HepG2 (cell line): Measurements from ENCODE around the gene DNAJA3. TPM values are rescaled to one million over a fixed set of nuclear protein-coding genes. Genes with fewer than 3 reads are reported as not detected.

ENCODE experiments used
- CCAR2 ChIP-seq: fragments of 200-400 bp; formaldehyde crosslinking; optimal IDR thresholded peaks from 2 replicates; pipeline ENCODE3; 2018; ENCODE audit warnings: low read depth, mild to moderate bottlenecking, low read length, moderate library complexity
- ERF ChIP-seq: IDR thresholded peaks from 2 replicates; pipeline ENCODE4 v1.6.1; 2018; ENCODE audit warnings: missing biosample characterization, missing genetic modification reagents
- ETV5 ChIP-seq: IDR thresholded peaks from 2 replicates; pipeline ENCODE4 v1.6.1; 2018; ENCODE audit warnings: missing biosample characterization, missing genetic modification reagents, inconsistent platforms, borderline replicate concordance
- NFKB2 ChIP-seq: sonication (generic); formaldehyde crosslinking; IDR thresholded peaks from 2 replicates; pipeline ENCODE4 v1.4.0; 2020; ENCODE audit warnings: missing genetic modification reagents, borderline replicate concordance
- PBX3 ChIP-seq: sonication (generic); formaldehyde crosslinking; IDR thresholded peaks from 2 replicates; pipeline ENCODE4 v1.8.1; 2023; ENCODE audit warnings: missing genetic modification reagents, inconsistent platforms, borderline replicate concordance
- PRDM10 ChIP-seq: sonication (generic); formaldehyde crosslinking; IDR thresholded peaks from 2 replicates; pipeline ENCODE4 v1.4.0; 2020; ENCODE audit warnings: low read depth, missing genetic modification reagents
- RFX5 ChIP-seq: IDR thresholded peaks from 2 replicates; pipeline ENCODE4 v1.6.1; 2011; ENCODE audit warnings: low read depth, low read length, improper control_type of control experiment
- SP1 ChIP-seq, 2 experiments: fragments of 450-650 bp in 1 of 2; sonication (generic) in 1 of 2; formaldehyde crosslinking in 1 of 2; IDR thresholded peaks; 2 replicates each; pipeline versions ENCODE4 v1.4.0 to v1.6.1; 2016 to 2020; ENCODE audit warnings: missing genetic modification reagents in 1 of 2
- ZFP82 ChIP-seq: sonication (generic); formaldehyde crosslinking; IDR thresholded peaks from 2 replicates; pipeline ENCODE4 v1.5.1; 2020; ENCODE audit warnings: mild to moderate bottlenecking, missing genetic modification reagents, borderline replicate concordance
- ZNF570 ChIP-seq: sonication (generic); formaldehyde crosslinking; IDR thresholded peaks from 2 replicates; pipeline ENCODE4 v1.4.0; 2020; ENCODE audit warnings: mild to moderate bottlenecking, missing genetic modification reagents, borderline replicate concordance
- ZNF652 ChIP-seq: IDR thresholded peaks from 2 replicates; pipeline ENCODE4 v1.6.1; 2016; ENCODE audit warnings: low read depth, borderline replicate concordance
- polyA plus RNA-seq, 8 experiments: library from polyadenylated mRNA; depleted of rRNA in 3 of 8; stranded (reverse) in 7 of 8; unstranded in 1 of 8; fragments of >200 nt; fragmentation: Illumina TruSeq in 4 of 8; extraction: Trizol in 4 of 8; gene quantifications; 2 replicates each; pipeline versions ENCODE4 v1.2.1 to v1.2.3, GENCODE V29; 2011 to 2016; ENCODE audit warnings: low read depth in 4 of 8, missing spikeins in 1 of 8, mixed read lengths in 1 of 8; ENCODE audit not compliant: insufficient read depth in 1 of 8
- total RNA-seq, 5 experiments: library from RNA; depleted of rRNA; stranded (reverse); fragments of >200 nt; fragmentation: Illumina TruSeq; extraction: Trizol; gene quantifications; 2 replicates each; pipeline ENCODE4 v1.2.3, GENCODE V29; 2016; ENCODE audit warnings: low read depth in 1 of 5
- TF ChIP-seq, protein P1 (sequence below): sonication (generic); formaldehyde crosslinking; IDR thresholded peaks from 2 replicates; pipeline ENCODE4 v1.5.0; 2020; ENCODE audit warnings: missing genetic modification reagents
- TF ChIP-seq, protein P2 (sequence below): sonication (generic); formaldehyde crosslinking; IDR thresholded peaks from 2 replicates; pipeline ENCODE4 v1.8.1; 2023; ENCODE audit warnings: mild to moderate bottlenecking, missing genetic modification reagents
- TF ChIP-seq, protein P3 (sequence below): sonication (generic); formaldehyde crosslinking; IDR thresholded peaks from 2 replicates; pipeline ENCODE4 v1.4.0; 2020; ENCODE audit warnings: missing genetic modification reagents, borderline replicate concordance

DNAJA3 gene
- total and polyA plus RNA-seq, 2 of the 13 experiments (the other 11 are each of a cell fraction or from before 2014, with no cell fraction given), result 77.0 to 83.3 TPM

- no peak for TF ChIP-seq SP1 (IDR thresholded peaks at IDR 0.05)
- TF ChIP-seq SP1 (CRISPR knock-in tag; IDR thresholded peaks at IDR 0.05), result peak; percentile 98
- TF ChIP-seq ZNF570 (CRISPR knock-in tag), result no peak; the same call in 1 of the 2 replicates
- TF ChIP-seq, protein P1, sequence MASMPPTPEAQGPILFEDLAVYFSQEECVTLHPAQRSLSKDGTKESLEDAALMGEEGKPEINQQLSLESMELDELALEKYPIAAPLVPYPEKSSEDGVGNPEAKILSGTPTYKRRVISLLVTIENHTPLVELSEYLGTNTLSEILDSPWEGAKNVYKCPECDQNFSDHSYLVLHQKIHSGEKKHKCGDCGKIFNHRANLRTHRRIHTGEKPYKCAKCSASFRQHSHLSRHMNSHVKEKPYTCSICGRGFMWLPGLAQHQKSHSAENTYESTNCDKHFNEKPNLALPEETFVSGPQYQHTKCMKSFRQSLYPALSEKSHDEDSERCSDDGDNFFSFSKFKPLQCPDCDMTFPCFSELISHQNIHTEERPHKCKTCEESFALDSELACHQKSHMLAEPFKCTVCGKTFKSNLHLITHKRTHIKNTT (CRISPR knock-in tag), result no peak
- TF ChIP-seq ERF (CRISPR knock-in tag), result peak; percentile 91
- no peak for TF ChIP-seq CCAR2
- no peak; the same call in 1 of the 2 replicates for TF ChIP-seq ZFP82 (CRISPR knock-in tag)
- TF ChIP-seq, protein P2, sequence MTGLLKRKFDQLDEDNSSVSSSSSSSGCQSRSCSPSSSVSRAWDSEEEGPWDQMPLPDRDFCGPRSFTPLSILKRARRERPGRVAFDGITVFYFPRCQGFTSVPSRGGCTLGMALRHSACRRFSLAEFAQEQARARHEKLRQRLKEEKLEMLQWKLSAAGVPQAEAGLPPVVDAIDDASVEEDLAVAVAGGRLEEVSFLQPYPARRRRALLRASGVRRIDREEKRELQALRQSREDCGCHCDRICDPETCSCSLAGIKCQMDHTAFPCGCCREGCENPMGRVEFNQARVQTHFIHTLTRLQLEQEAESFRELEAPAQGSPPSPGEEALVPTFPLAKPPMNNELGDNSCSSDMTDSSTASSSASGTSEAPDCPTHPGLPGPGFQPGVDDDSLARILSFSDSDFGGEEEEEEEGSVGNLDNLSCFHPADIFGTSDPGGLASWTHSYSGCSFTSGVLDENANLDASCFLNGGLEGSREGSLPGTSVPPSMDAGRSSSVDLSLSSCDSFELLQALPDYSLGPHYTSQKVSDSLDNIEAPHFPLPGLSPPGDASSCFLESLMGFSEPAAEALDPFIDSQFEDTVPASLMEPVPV, result peak; percentile 93
- no peak for TF ChIP-seq PBX3 (CRISPR knock-in tag)
- peak; percentile 90; the same call in 1 of the 2 replicates for TF ChIP-seq NFKB2 (CRISPR knock-in tag)
- peak; percentile 87 for TF ChIP-seq PRDM10 (CRISPR knock-in tag)
- TF ChIP-seq RFX5, result peak; percentile 34; the same call in 1 of the 2 replicates
- TF ChIP-seq, protein P3, sequence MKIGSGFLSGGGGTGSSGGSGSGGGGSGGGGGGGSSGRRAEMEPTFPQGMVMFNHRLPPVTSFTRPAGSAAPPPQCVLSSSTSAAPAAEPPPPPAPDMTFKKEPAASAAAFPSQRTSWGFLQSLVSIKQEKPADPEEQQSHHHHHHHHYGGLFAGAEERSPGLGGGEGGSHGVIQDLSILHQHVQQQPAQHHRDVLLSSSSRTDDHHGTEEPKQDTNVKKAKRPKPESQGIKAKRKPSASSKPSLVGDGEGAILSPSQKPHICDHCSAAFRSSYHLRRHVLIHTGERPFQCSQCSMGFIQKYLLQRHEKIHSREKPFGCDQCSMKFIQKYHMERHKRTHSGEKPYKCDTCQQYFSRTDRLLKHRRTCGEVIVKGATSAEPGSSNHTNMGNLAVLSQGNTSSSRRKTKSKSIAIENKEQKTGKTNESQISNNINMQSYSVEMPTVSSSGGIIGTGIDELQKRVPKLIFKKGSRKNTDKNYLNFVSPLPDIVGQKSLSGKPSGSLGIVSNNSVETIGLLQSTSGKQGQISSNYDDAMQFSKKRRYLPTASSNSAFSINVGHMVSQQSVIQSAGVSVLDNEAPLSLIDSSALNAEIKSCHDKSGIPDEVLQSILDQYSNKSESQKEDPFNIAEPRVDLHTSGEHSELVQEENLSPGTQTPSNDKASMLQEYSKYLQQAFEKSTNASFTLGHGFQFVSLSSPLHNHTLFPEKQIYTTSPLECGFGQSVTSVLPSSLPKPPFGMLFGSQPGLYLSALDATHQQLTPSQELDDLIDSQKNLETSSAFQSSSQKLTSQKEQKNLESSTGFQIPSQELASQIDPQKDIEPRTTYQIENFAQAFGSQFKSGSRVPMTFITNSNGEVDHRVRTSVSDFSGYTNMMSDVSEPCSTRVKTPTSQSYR (CRISPR knock-in tag), result no peak
- TF ChIP-seq ETV5, result peak; percentile 80
- no peak for TF ChIP-seq ZNF652
These were observed 50.5 kb downstream of the DNAJA3 start, which contains the start of gene HMOX2 (continued) for GRCh38 chr16:4475880-4476788.
